ENCODE measurements around the gene PHLDA2. TPM values are rescaled to one million over a fixed set of nuclear protein-coding genes. Genes with fewer than 3 reads are reported as not detected.

Gene PHLDA2
- total and polyA plus RNA-seq, 9 of the 15 experiments (the other 6 are each of a cell fraction or from before 2014, with no cell fraction given), result 0.43 to 42.4 (median 4.7) TPM

- TF ChIP-seq TFAM (CRISPR knock-in tag; conservative IDR thresholded peaks at IDR 0.05) (no peak), MBD2 (IDR thresholded peaks at IDR 0.05; ENCODE audit: borderline replicate concordance, low read depth) (no peak), ARID2 (IDR thresholded peaks at IDR 0.05) (no peak), PBX2 (CRISPR knock-in tag; IDR thresholded peaks at IDR 0.05; ENCODE audit: low read depth) (no peak), PBX2 (tag; conservative IDR thresholded peaks at IDR 0.05; ENCODE audit: low read depth) (no peak), EHMT2 (IDR thresholded peaks at IDR 0.05) (no peak), ZNF140 (CRISPR knock-in tag; IDR thresholded peaks at IDR 0.05) (no peak), CUX1 (CRISPR knock-in tag; IDR thresholded peaks at IDR 0.05) (no peak), HNRNPK (IDR thresholded peaks at IDR 0.05; ENCODE audit: low read depth, low read length, poor library complexity, severe bottlenecking) (no peak), SREBF2 (CRISPR knock-in tag; IDR thresholded peaks at IDR 0.05) (no peak), ZKSCAN1 (IDR thresholded peaks at IDR 0.05; ENCODE audit: low read depth, low read length) (no peak), ARID3A (IDR thresholded peaks at IDR 0.05; ENCODE audit: borderline replicate concordance, low read depth, low read length) (no peak), RBBP5 (IDR thresholded peaks at IDR 0.05; ENCODE audit: borderline replicate concordance, insufficient read depth, low read length, poor library complexity, severe bottlenecking) (peak; percentile 35), SRSF9 (IDR thresholded peaks at IDR 0.05; ENCODE audit: borderline replicate concordance, low read depth, low read length) (no peak), NR0B1 (IDR thresholded peaks at IDR 0.05; ENCODE audit: partially characterized antibody) (no peak), SIN3B (IDR thresholded peaks at IDR 0.05; ENCODE audit: low read depth) (no peak), NELFE (IDR thresholded peaks at IDR 0.05; ENCODE audit: insufficient read depth, insufficient read length) (no peak), CCNT2 (IDR thresholded peaks at IDR 0.05; ENCODE audit: borderline replicate concordance, extremely low read depth, insufficient read length, low read depth, low read length) (no peak)
Measured at GRCh38 chr11:2912498-2912897, 16.7 kb downstream of the PHLDA2 start (continued).

Data from K562 (cell line).